ENCODE measurements around the gene OR5H1. TPM values are rescaled to one million over a fixed set of nuclear protein-coding genes. Genes with fewer than 3 reads are reported as not detected.

The OR5H1 gene
- not detected for total RNA-seq

- TF ChIP-seq POLR2A (IDR thresholded peaks at IDR 0.05) (no peak), CTCF (IDR thresholded peaks at IDR 0.05) (no peak)
- WGBS, 2 donors, result 77 to 81% methylated on average over 1 of the region's 1 CpG
- intact Hi-C loops (cut with DNase I; ENCODE audit: low total_unique reads), result no loop called here
- H3K4me3 ChIP-seq (ENCODE audit: low read depth, poor library complexity, severe bottlenecking), result no peak within 1 kb of the TSS
- no peak for DNase-seq (ENCODE audit: low spot score in 2 of 2)
These were observed at the start of gene OR5H1 for GRCh38 chr3:98130421-98130820. Gene OR5H1 (plus strand): TSS chr3:98130721. CDS start chr3:98132698, 1,977 bp downstream.

- no peak for DNase-seq (ENCODE audit: low spot score in 2 of 2)
- no peak within 1 kb of the TSS for H3K4me3 ChIP-seq (ENCODE audit: low read depth, poor library complexity, severe bottlenecking)
- 88 to 94% methylated on average over 4 of the region's 4 CpGs for WGBS, 2 donors
- intact Hi-C loops (cut with DNase I; ENCODE audit: low total_unique reads), result no loop called here
- TF ChIP-seq POLR2A (IDR thresholded peaks at IDR 0.05) (no peak), CTCF (IDR thresholded peaks at IDR 0.05) (no peak)
These were observed 43.6 kb upstream of the OR5H1 start, which contains the start of gene OR5AC2 for GRCh38 chr3:98086873-98087272. Gene OR5AC2 (plus strand): TSS chr3:98087173. CDS start chr3:98087173, 0 bp downstream.

- no peak overlapping the region for H3K4me3 ChIP-seq (ENCODE audit: low read depth, poor library complexity, severe bottlenecking)
- TF ChIP-seq POLR2A (IDR thresholded peaks at IDR 0.05) (no peak), CTCF (IDR thresholded peaks at IDR 0.05) (no peak)
- intact Hi-C loops (cut with DNase I; ENCODE audit: low total_unique reads), result no loop called here
- 73 to 86% methylated on average over 5 of the region's 5 CpGs for WGBS, 2 donors
- DNase-seq (ENCODE audit: low spot score in 2 of 2), result no peak
These were observed 34.6 kb upstream of the OR5H1 start for GRCh38 chr3:98095882-98096281.

- intact Hi-C loops (cut with DNase I; ENCODE audit: low total_unique reads), result no loop called here
- no peak for DNase-seq (ENCODE audit: low spot score in 2 of 2)
- 68 to 81% methylated on average over 4 of the region's 4 CpGs for WGBS, 2 donors
- TF ChIP-seq CTCF (IDR thresholded peaks at IDR 0.05) (no peak), POLR2A (IDR thresholded peaks at IDR 0.05) (no peak)
- H3K4me3 ChIP-seq (ENCODE audit: low read depth, poor library complexity, severe bottlenecking), result no peak overlapping the region
These were observed 30.7 kb upstream of the OR5H1 start for GRCh38 chr3:98099848-98100247.

GRCh38 chr3:98108162-98108561, 22.4 kb upstream of the OR5H1 start:
- WGBS, 2 donors, result 0 to 33% methylated on average over 1 of the region's 1 CpG
- no peak for TF ChIP-seq CTCF (IDR thresholded peaks at IDR 0.05)
- no peak for TF ChIP-seq POLR2A (IDR thresholded peaks at IDR 0.05)
- DNase-seq (ENCODE audit: low spot score in 2 of 2), result no peak
- intact Hi-C loops (cut with DNase I; ENCODE audit: low total_unique reads), result no loop called here
- no peak overlapping the region for H3K4me3 ChIP-seq (ENCODE audit: low read depth, poor library complexity, severe bottlenecking)

- DNase-seq (ENCODE audit: low spot score in 2 of 2), result no peak
- TF ChIP-seq POLR2A (IDR thresholded peaks at IDR 0.05) (no peak), CTCF (IDR thresholded peaks at IDR 0.05) (no peak)
- H3K4me3 ChIP-seq (ENCODE audit: low read depth, poor library complexity, severe bottlenecking), result no peak overlapping the region
- 84 to 92% methylated on average over 4 of the region's 4 CpGs for WGBS, 2 donors
- intact Hi-C loops (cut with DNase I; ENCODE audit: low total_unique reads), result no loop called here
These were observed 20.5 kb upstream of the OR5H1 start for GRCh38 chr3:98109807-98110549.
